K562 (cell line): ENCODE data around the gene RNF223. TPM values are rescaled to one million over a fixed set of nuclear protein-coding genes. Genes with fewer than 3 reads are reported as not detected.

Experiments used
- ATAC-seq: fragments of 200-7000 bp; cut with Tn5 transposase; 3 replicates; pipeline ENCODE4 v1.9.1; 2020; ENCODE audit warnings: moderate library complexity
- BruUV-seq: library from RNA; stranded (reverse); fragments of 400-500 nt; replicated peaks from 2 replicates; lab custom pipeline; 2021; lab: Mats Ljungman, UMichigan
- CTCF ChIA-PET: fragments of 300-600 bp; formaldehyde crosslinking; extraction: SDS; loops from one replicate; lab custom pipeline; 2021; ENCODE audit warnings: low intra/inter-chr PET ratio; lab: Yijun Ruan, JAX
- POLR2A ChIA-PET: fragments of 300-600, 350-650 bp; sonication (Branson Sonifier 250); formaldehyde crosslinking; extraction: SDS; loops from one replicate; lab custom pipeline; 2021; ENCODE audit warnings: antibody characterized with exemption, inconsistent platforms; lab: Yijun Ruan, JAX
- DNase-seq, 4 experiments: peaks; one replicate each; pipeline versions ENCODE4 v3.0.0 to v3.0.0-alpha.2; 2011 to 2018; ENCODE audit warnings: low spot score in 3 of 4, mixed read lengths in 3 of 4; ENCODE audit errors: extremely low read depth in 1 of 4
- FAIRE-seq: peaks from 2 replicates; lab custom pipeline; 2011; peaks lifted over from hg19 to GRCh38; lab: Jason Lieb, UNC
- H2AFZ ChIP-seq: 2 replicates; pipeline ENCODE4 v1.6.0; 2011; ENCODE audit warnings: low read depth, low read length, control low read depth, inconsistent platforms
- H3K27ac ChIP-seq: fragments of 200-600 bp; 3 replicates; pipeline ENCODE4 v1.8.0; 2011; ENCODE audit warnings: low read depth, mild to moderate bottlenecking, control low read depth, inconsistent platforms, low read length, moderate library complexity, mixed read lengths; ENCODE audit errors: extremely low read depth
- H3K27me3 ChIP-seq, 2 experiments: fragments of 300-600 bp in 1 of 2; 2 replicates in 1 of 2; 3 replicates in 1 of 2; pipeline versions ENCODE4 v1.6.0 to v1.8.0; 2011; ENCODE audit warnings: inconsistent platforms in 2 of 2, low read length in 2 of 2, mild to moderate bottlenecking in 1 of 2, mixed read lengths in 1 of 2, moderate library complexity in 1 of 2; ENCODE audit not compliant: control insufficient read depth in 2 of 2, insufficient read depth in 2 of 2
- H3K36me3 ChIP-seq: fragments of 300-600 bp; 3 replicates; pipeline ENCODE4 v1.8.0; 2011; ENCODE audit warnings: mild to moderate bottlenecking, low read length, inconsistent platforms; ENCODE audit not compliant: control insufficient read depth, insufficient read depth
- H3K4me1 ChIP-seq, 2 experiments: fragments of 200-600 bp in 1 of 2; replicated peaks in 1 of 2; 2 replicates in 1 of 2; 3 replicates in 1 of 2; pipeline versions ENCODE4 v1.5.1 to v1.8.0; 2011; ENCODE audit warnings: inconsistent platforms in 2 of 2, low read length in 2 of 2, mild to moderate bottlenecking in 1 of 2, mixed read lengths in 1 of 2, moderate library complexity in 1 of 2; ENCODE audit not compliant: control insufficient read depth in 2 of 2, insufficient read depth in 2 of 2
- H3K4me2 ChIP-seq: 2 replicates; pipeline ENCODE4 v1.6.1; 2011; ENCODE audit warnings: low read length, control low read depth, inconsistent platforms, mixed read lengths; ENCODE audit not compliant: insufficient read depth
- H3K4me3 ChIP-seq: fragments of 200-600 bp; sonication (generic), shearing (Covaris generic); 2 replicates; pipeline ENCODE4 v1.5.1; 2016; ENCODE audit warnings: control low read depth, inconsistent platforms
- H3K79me2 ChIP-seq: fragments of 200-600 bp; 3 replicates; pipeline ENCODE4 v1.8.0; 2011; ENCODE audit warnings: low read length, inconsistent platforms; ENCODE audit not compliant: control insufficient read depth, insufficient read depth
- H3K9ac ChIP-seq, 2 experiments: 2 replicates each; pipeline versions ENCODE4 v1.6.0 to v1.6.1; 2011; ENCODE audit warnings: low read depth in 2 of 2, low read length in 2 of 2, control low read depth in 1 of 2, inconsistent platforms in 1 of 2, mild to moderate bottlenecking in 1 of 2, mixed read lengths in 1 of 2; ENCODE audit not compliant: insufficient read depth in 1 of 2
- H3K9me1 ChIP-seq: one replicate; pipeline ENCODE4 v1.6.0; 2011; ENCODE audit warnings: inconsistent platforms, mild to moderate bottlenecking, low read length, moderate library complexity; ENCODE audit not compliant: control insufficient read depth, insufficient read depth
- H3K9me3 ChIP-seq: replicated peaks from 2 replicates; pipeline ENCODE4 v1.5.1; 2011; ENCODE audit warnings: low read depth, low read length, inconsistent platforms; ENCODE audit not compliant: control insufficient read depth, insufficient read depth
- H4K20me1 ChIP-seq: replicated peaks from 2 replicates; pipeline ENCODE4 v1.6.1; 2011; ENCODE audit warnings: low read length, inconsistent platforms, mixed read lengths; ENCODE audit not compliant: control insufficient read depth, insufficient read depth
- DNMT1 ChIP-seq: fragments of 450-650 bp; IDR thresholded peaks from 2 replicates; pipeline ENCODE4 v1.6.1; 2016; ENCODE audit warnings: antibody characterized with exemption, mild to moderate bottlenecking
- ETV5 ChIP-seq: sonication (generic); formaldehyde crosslinking; IDR thresholded peaks from 2 replicates; pipeline ENCODE4 v1.4.0; 2020; ENCODE audit warnings: low read depth, mild to moderate bottlenecking, missing genetic modification reagents
- FOXK1 ChIP-seq: sonication (generic); formaldehyde crosslinking; IDR thresholded peaks from 2 replicates; pipeline ENCODE4 v1.8.0; 2022; ENCODE audit warnings: missing genetic modification reagents, mild to moderate bottlenecking, borderline replicate concordance
- ZBTB8A ChIP-seq: fragments of 450-650 bp; IDR thresholded peaks from 2 replicates; pipeline ENCODE4 v1.6.1; 2018; ENCODE audit warnings: mild to moderate bottlenecking, moderate library complexity; ENCODE audit not compliant: partially characterized antibody
- WGBS: fragments of 100-300 bp; shearing (Covaris generic); methylation state at CpG from one replicate; pipeline ENCODE4 v1.1.6; 2016; ENCODE audit warnings: low coverage, mixed read lengths; ENCODE audit not compliant: insufficient coverage; ENCODE audit errors: missing lambda C conversion rate; 5-methylcytosine and 5-hydroxymethylcytosine counted together
- in situ Hi-C: fragments of 300-500 bp; cut with MboI; formaldehyde crosslinking; loops from 4 replicates; pipeline ENCODE4 v1.15.0; 2018; ENCODE audit warnings: inconsistent platforms, mixed read lengths
- intact Hi-C: fragments of 100-400 bp; cut with micrococcal nuclease; formaldehyde crosslinking; loops from 2 replicates; pipeline ENCODE4 v1.14.2; 2022
- polyA plus RNA-seq, 8 experiments: library from polyadenylated mRNA; depleted of rRNA in 4 of 8; stranded (reverse) in 5 of 8; unstranded in 3 of 8; fragments of >200 nt; fragmentation: Nextera tagmentation in 2 of 8; fragmentation: Illumina TruSeq in 1 of 8; extraction: Ambion mirVana in 2 of 8; extraction: Trizol in 1 of 8; gene quantifications; 2 replicates each; pipeline versions ENCODE4 v1.2.1 to v1.2.3, GENCODE V29; 2011 to 2014; ENCODE audit warnings: inconsistent platforms in 1 of 8, missing spikeins in 1 of 8
- total RNA-seq, 7 experiments: library from RNA; depleted of rRNA in 6 of 7; stranded (reverse); fragments of >200 nt in 6 of 7; fragmentation: Illumina TruSeq in 2 of 7; extraction: Trizol in 2 of 7; gene quantifications; 2 replicates each; pipeline versions ENCODE4 v1.2.1 to v1.2.3, GENCODE V29; 2011 to 2021; ENCODE audit warnings: low replicate concordance in 1 of 7

The RNF223 gene
- total and polyA plus RNA-seq, 9 of the 15 experiments (the other 6 are each of a cell fraction or from before 2014, with no cell fraction given): 0.04 to 0.32 TPM; not detected in 7

GRCh38 chr1:1118011-1118875 is 44.1 kb upstream of the RNF223 start:
- H3K27ac ChIP-seq: no peak overlapping the region
- no peak overlapping the region for H2AFZ ChIP-seq
- H3K27me3 ChIP-seq: peaks cover 25 to 46% of the 10 kb centered on the region in 2 experiments; a peak in 4 of 5 replicates
- H4K20me1 ChIP-seq: peaks cover 4% of the 10 kb centered on the region; the same call in 1 of the 2 replicates
- H3K36me3 ChIP-seq: peaks cover 5% of the 10 kb centered on the region; the same call in 2 of the 3 replicates
- BruUV-seq: no TSS peak
- peaks cover 0 to 49% of the 10 kb centered on the region in 2 experiments; a peak in 3 of 5 replicates for H3K4me1 ChIP-seq
- intact Hi-C loops (no loop called here), in situ Hi-C loops (no loop called here)
- CTCF ChIA-PET: no interaction called here
- H3K4me3 ChIP-seq: no peak overlapping the region
- no peak for DNase-seq
- WGBS: 16% methylated on average over 31 of the region's 33 CpGs
- TF ChIP-seq FOXK1 (CRISPR knock-in tag) (no peak), DNMT1 (no peak), ETV5 (CRISPR knock-in tag) (no peak), ZBTB8A (no peak)
- 0 out of 4 replicates have a peak overlapping the region, but pooled peaks of 1 of the 2 experiments have one; percentile 21 for H3K9ac ChIP-seq
- no peak for FAIRE-seq
- POLR2A ChIA-PET: interaction anchor here (0.6 kb wide), 1 partner anchor 114 kb away, joined by 3 read pairs; the partner anchor contains the start of gene B3GALT6
- H3K4me2 ChIP-seq: no peak overlapping the region
- ATAC-seq: no peak
- peaks cover 10% of the 10 kb centered on the region for H3K9me3 ChIP-seq
- no peaks in the 10 kb centered on the region for H3K9me1 ChIP-seq
- H3K79me2 ChIP-seq: peaks cover 21% of the 10 kb centered on the region
